CD4-positive, CD25-positive, alpha-beta regulatory T cell (primary cell): ENCODE measurements around the gene ARRDC3. TPM values are rescaled to one million over a fixed set of nuclear protein-coding genes. Genes with fewer than 3 reads are reported as not detected.
"Not testable (repeated sequence)": the region's sequence is repeated elsewhere in the genome, so short reads cannot be mapped to it uniquely, and the experiment has no call there.

ENCODE experiments used
- ATAC-seq, 2 donors: fragments of 150-1000 bp; cut with Tn5 transposase; one replicate each; pipeline ENCODE4 v1.10.0; 2021; ENCODE audit warnings: low read depth in 2 of 2, moderate number of reproducible peaks in 2 of 2, moderate library complexity in 1 of 2
- DNase-seq, 3 donors: peaks; one replicate each; pipeline versions ENCODE4 v3.0.0 to v3.0.0-alpha.2; 2012 to 2022; ENCODE audit warnings: mixed read lengths in 1 of 3
- H3K27ac ChIP-seq: one replicate; pipeline ENCODE4 v1.7.0; 2013; ENCODE audit warnings: mild to moderate bottlenecking, low read length; ENCODE audit not compliant: insufficient read depth, poor library complexity, severe bottlenecking
- H3K27me3 ChIP-seq: one replicate; pipeline ENCODE4 v1.7.0; 2013; ENCODE audit warnings: low read length; ENCODE audit not compliant: control insufficient read depth, insufficient read depth
- H3K36me3 ChIP-seq: one replicate; pipeline ENCODE4 v1.7.0; 2013; ENCODE audit warnings: mild to moderate bottlenecking, low read length, moderate library complexity; ENCODE audit not compliant: control insufficient read depth, insufficient read depth
- H3K4me1 ChIP-seq: 2 replicates; pipeline ENCODE4 v1.7.0; 2013; ENCODE audit warnings: mild to moderate bottlenecking, low read length; ENCODE audit not compliant: insufficient read depth, control insufficient read depth, poor library complexity, severe bottlenecking
- H3K4me3 ChIP-seq: one replicate; pipeline ENCODE4 v1.7.0; 2013; ENCODE audit warnings: low read depth, mild to moderate bottlenecking, low read length, moderate library complexity
- H3K9me3 ChIP-seq, 2 experiments: 1 replicate in 1 of 2; 2 replicates in 1 of 2; pipeline ENCODE4 v1.7.0; 2013; ENCODE audit warnings: low read length in 2 of 2, mild to moderate bottlenecking in 1 of 2, moderate library complexity in 1 of 2; ENCODE audit not compliant: control insufficient read depth in 2 of 2
- H3K27ac Mint-ChIP-seq, 3 donors: one replicate each; pipeline ENCODE4 v1.8.0; 2020 to 2022; ENCODE audit warnings: mild to moderate bottlenecking in 3 of 3, mixed read lengths in 3 of 3, moderate library complexity in 2 of 3
- H3K27me3 Mint-ChIP-seq: one replicate; pipeline ENCODE4 v1.8.0; 2022; ENCODE audit warnings: mild to moderate bottlenecking, mixed read lengths
- H3K36me3 Mint-ChIP-seq: one replicate; pipeline ENCODE4 v1.8.0; 2020; ENCODE audit warnings: mixed read lengths
- H3K4me1 Mint-ChIP-seq, 4 donors: one replicate each; pipeline ENCODE4 v1.8.0; 2020 to 2022; ENCODE audit warnings: mixed read lengths in 4 of 4, mild to moderate bottlenecking in 1 of 4
- H3K4me3 Mint-ChIP-seq, 4 donors: one replicate each; pipeline ENCODE4 v1.8.0; 2020 to 2022; ENCODE audit warnings: mild to moderate bottlenecking in 4 of 4, mixed read lengths in 4 of 4, moderate library complexity in 3 of 4
- H3K9me3 Mint-ChIP-seq, 7 donors: one replicate each; pipeline ENCODE4 v1.8.0; 2020 to 2022; ENCODE audit warnings: mixed read lengths in 7 of 7, mild to moderate bottlenecking in 3 of 7, moderate library complexity in 2 of 7
- polyA plus RNA-seq, 4 donors: library from polyadenylated mRNA; unstranded; fragments of 300-500 nt; fragmentation: Illumina TruSeq; gene quantifications; one replicate each; pipeline ENCODE4 v1.2.3, GENCODE V29; 2021
- total RNA-seq: library from RNA; stranded (reverse); gene quantifications from one replicate; pipeline ENCODE4 v1.2.3, GENCODE V29; 2022

ARRDC3 gene
- total and polyA plus RNA-seq, 5 donors from 2014 or later, result 102 to 228 (median 187) TPM

- Mint-ChIP-seq H3K4me3 (no peak overlapping the region), H3K9me3 (no peaks in the 10 kb centered on the region), H3K27ac (peak overlapping the region in 1 of 3 donors; percentile 35), H3K4me1 (peaks cover 0 to 6% (median under 1%) of the 10 kb centered on the region in 4 donors), H3K27me3 (no peaks in the 10 kb centered on the region), H3K36me3 (no peaks in the 10 kb centered on the region)
- Histone ChIP-seq H3K36me3 (no peaks in the 10 kb centered on the region), H3K27ac (no peak overlapping the region), H3K4me1 (no peaks in the 10 kb centered on the region), H3K4me3 (no peak overlapping the region), H3K9me3 (no peaks in the 10 kb centered on the region), H3K27me3 (no peaks in the 10 kb centered on the region)
- ATAC-seq, result no peak
- DNase-seq, result peak in 1 of 3 donors; percentile 13
Measured at GRCh38 chr5:91397791-91398190, 14.7 kb upstream of the ARRDC3 start.

- H3K27ac ChIP-seq, result no peak overlapping the region
- H3K9me3 ChIP-seq, result no peaks in the 10 kb centered on the region
- peak in 1 of 2 donors; percentile 11 for ATAC-seq
- no peak overlapping the region for H3K4me3 ChIP-seq
- H3K27me3 Mint-ChIP-seq, result no peaks in the 10 kb centered on the region
- no peak overlapping the region for H3K4me3 Mint-ChIP-seq
- H3K4me1 ChIP-seq, result no peaks in the 10 kb centered on the region
- H3K36me3 ChIP-seq, result no peaks in the 10 kb centered on the region
- H3K9me3 Mint-ChIP-seq, result peaks cover 0 to 4% (median 0%) of the 10 kb centered on the region in 7 donors
- peak in 1 of 3 donors; percentile 85 for DNase-seq
- no peaks in the 10 kb centered on the region for H3K27me3 ChIP-seq
- H3K4me1 Mint-ChIP-seq, result no peaks in the 10 kb centered on the region
- peaks cover 3% of the 10 kb centered on the region for H3K36me3 Mint-ChIP-seq
- H3K27ac Mint-ChIP-seq, result no peak overlapping the region
Measured at GRCh38 chr5:91390268-91390667, 7.2 kb upstream of the ARRDC3 start.

DNA sequence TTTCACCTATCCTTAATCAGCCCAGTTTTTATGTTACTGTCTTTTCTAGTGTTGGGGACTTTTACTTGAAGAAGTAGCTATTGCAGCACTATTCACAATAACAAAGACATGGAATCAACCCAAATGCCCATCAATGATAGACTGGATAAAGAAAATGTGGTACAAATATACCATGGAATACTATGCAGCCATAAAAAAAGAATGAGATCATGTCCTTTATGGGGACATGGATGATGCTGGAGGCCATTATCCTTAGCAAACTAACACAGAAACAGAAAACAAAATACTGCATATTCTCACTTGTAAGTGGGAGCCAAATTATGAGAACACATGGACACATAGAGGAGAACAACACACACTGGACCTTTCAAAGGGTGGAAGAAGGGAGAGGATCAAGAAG lies 6.4 kb upstream of the ARRDC3 start:
- H3K27me3 ChIP-seq, DNase-seq, H3K9me3 ChIP-seq, ATAC-seq, H3K9me3 Mint-ChIP-seq, H3K27ac ChIP-seq, H3K4me1 Mint-ChIP-seq, H3K27me3 Mint-ChIP-seq, H3K4me3 ChIP-seq, H3K4me3 Mint-ChIP-seq, H3K4me1 ChIP-seq, H3K36me3 ChIP-seq, H3K36me3 Mint-ChIP-seq: not testable (repeated sequence)
- H3K27ac Mint-ChIP-seq, result peak overlapping the region in 1 of 3 donors; percentile 73

GRCh38 chr5:91388362-91388761 lies 5.2 kb upstream of the ARRDC3 start:
- Histone ChIP-seq H3K9me3 (no peaks in the 10 kb centered on the region), H3K27ac (no peak overlapping the region), H3K4me1 (peaks cover 14% of the 10 kb centered on the region), H3K27me3 (no peaks in the 10 kb centered on the region), H3K4me3 (no peak overlapping the region), H3K36me3 (no peaks in the 10 kb centered on the region)
- H3K27me3 Mint-ChIP-seq, result no peaks in the 10 kb centered on the region
- ATAC-seq (no peak), DNase-seq (no peak)
- no peak overlapping the region for H3K27ac Mint-ChIP-seq
- no peak overlapping the region for H3K4me3 Mint-ChIP-seq
- H3K9me3 Mint-ChIP-seq, result peaks cover 0 to 4% (median 0%) of the 10 kb centered on the region in 7 donors
- H3K36me3 Mint-ChIP-seq, result peaks cover 3% of the 10 kb centered on the region
- peaks cover 7 to 17% (median 12%) of the 10 kb centered on the region in 4 donors for H3K4me1 Mint-ChIP-seq

DNA sequence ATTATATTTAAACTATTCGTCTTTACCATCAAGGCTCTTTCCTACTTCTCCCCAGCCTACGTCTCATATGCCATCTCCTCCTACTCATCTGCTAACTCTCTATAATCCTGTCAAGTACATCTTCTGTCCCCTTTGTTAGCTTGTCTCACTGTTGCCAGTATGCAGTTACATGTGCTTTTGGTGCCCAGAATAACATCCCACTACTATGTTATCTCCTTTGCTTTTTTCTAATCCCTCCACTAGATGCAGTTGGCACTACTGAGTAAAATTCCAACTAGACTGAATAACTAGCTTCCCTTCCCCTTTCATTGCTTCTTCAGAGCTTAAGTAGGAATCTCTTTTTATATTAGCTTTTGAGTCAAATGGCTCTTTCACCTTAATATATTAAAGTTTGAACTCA lies 3.0 kb upstream of the ARRDC3 start:
- no peaks in the 10 kb centered on the region for H3K27me3 Mint-ChIP-seq
- Histone ChIP-seq H3K27ac (no peak overlapping the region), H3K9me3 (no peaks in the 10 kb centered on the region), H3K27me3 (no peaks in the 10 kb centered on the region), H3K36me3 (no peaks in the 10 kb centered on the region), H3K4me1 (peaks cover 14% of the 10 kb centered on the region), H3K4me3 (no peak overlapping the region)
- no peak overlapping the region for H3K27ac Mint-ChIP-seq
- H3K9me3 Mint-ChIP-seq, result peaks cover 0 to 4% (median 0%) of the 10 kb centered on the region in 7 donors
- DNase-seq (no peak), ATAC-seq (no peak)
- H3K36me3 Mint-ChIP-seq, result peaks cover 9% of the 10 kb centered on the region
- peak overlapping the region in 2 of 4 donors; percentile 3 to 44 for H3K4me3 Mint-ChIP-seq
- H3K4me1 Mint-ChIP-seq, result peaks cover 7 to 18% (median 12%) of the 10 kb centered on the region in 4 donors

DNA sequence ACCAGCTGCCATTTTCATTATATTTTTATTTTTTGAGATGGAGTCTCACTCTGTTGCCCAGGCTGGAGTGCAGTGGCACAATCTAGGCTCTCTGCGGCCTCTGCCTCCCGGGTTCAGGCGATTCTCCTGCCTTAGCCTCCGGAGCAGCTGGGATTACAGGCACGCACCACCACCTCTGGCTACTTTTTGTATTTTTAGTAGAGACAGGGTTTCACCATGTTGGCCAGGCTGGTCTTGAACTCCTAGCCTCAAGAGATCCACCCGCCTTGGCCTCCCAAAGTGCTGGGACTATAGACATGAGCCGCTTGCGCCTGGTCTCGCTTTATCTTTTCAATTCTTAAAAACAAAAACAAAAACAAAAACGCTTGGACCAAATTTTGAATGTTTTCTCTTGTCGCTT lies 2.5 kb upstream of the ARRDC3 start:
- H3K27me3 ChIP-seq, H3K9me3 Mint-ChIP-seq, H3K36me3 ChIP-seq, H3K36me3 Mint-ChIP-seq, H3K9me3 ChIP-seq, H3K27ac ChIP-seq, ATAC-seq, H3K27me3 Mint-ChIP-seq, H3K4me3 ChIP-seq, DNase-seq, H3K27ac Mint-ChIP-seq: not testable (repeated sequence)
- Mint-ChIP-seq H3K4me3 (peak overlapping the region in 1 of 4 donors; percentile 3), H3K4me1 (peaks cover 7 to 18% (median 12%) of the 10 kb centered on the region in 4 donors)
- H3K4me1 ChIP-seq, result peaks cover 14% of the 10 kb centered on the region

- peaks cover 9 to 19% (median 13%) of the 10 kb centered on the region in 4 donors for H3K4me1 Mint-ChIP-seq
- peak overlapping the region in 2 of 3 donors; percentile 100 for H3K27ac Mint-ChIP-seq
- Histone ChIP-seq H3K9me3 (no peaks in the 10 kb centered on the region), H3K27me3 (no peaks in the 10 kb centered on the region), H3K27ac (peak overlapping the region; percentile 100), H3K4me3 (peak overlapping the region; percentile 99), H3K4me1 (peaks cover 14% of the 10 kb centered on the region), H3K36me3 (no peaks in the 10 kb centered on the region)
- H3K4me3 Mint-ChIP-seq, result peak overlapping the region; percentile 94 to 99 (median 96)
- peaks cover 0 to 4% (median 0%) of the 10 kb centered on the region in 7 donors for H3K9me3 Mint-ChIP-seq
- H3K27me3 Mint-ChIP-seq, result peaks cover under 1% of the 10 kb centered on the region
- H3K36me3 Mint-ChIP-seq, result peaks cover 10% of the 10 kb centered on the region
- DNase-seq, result peak; percentile 48 to 92 (median 84)
- peak in 1 of 2 donors; percentile 6 for ATAC-seq
Measured at GRCh38 chr5:91384671-91385430, 1.7 kb upstream of the ARRDC3 start.

DNA sequence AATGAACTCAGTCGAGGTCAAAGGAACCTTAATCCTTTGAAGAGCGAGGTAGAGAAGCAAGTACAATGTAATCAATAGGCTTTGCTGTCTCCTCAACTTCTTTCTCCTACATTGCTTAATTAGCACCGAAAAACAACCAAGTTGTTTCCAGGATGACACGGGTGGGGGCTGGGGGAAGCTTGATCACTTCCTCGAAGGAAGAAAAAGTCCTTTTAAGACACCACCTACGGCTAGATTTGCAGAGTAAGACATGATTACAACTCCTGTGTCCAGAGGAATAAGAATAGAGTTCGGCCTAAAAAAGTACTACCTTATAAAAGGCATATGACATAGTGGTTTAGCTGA lies 811 bp upstream of the ARRDC3 start:
- Mint-ChIP-seq H3K4me1 (peaks cover 12 to 23% (median 16%) of the 10 kb centered on the region in 4 donors), H3K4me3 (peak overlapping the region; percentile 94 to 99 (median 96)), H3K27ac (peak overlapping the region; percentile 99 to 100 (median 100)), H3K9me3 (no peaks in the 10 kb centered on the region), H3K36me3 (peaks cover 12% of the 10 kb centered on the region), H3K27me3 (peaks cover 4% of the 10 kb centered on the region)
- Histone ChIP-seq H3K4me3 (peak overlapping the region; percentile 99), H3K9me3 (no peaks in the 10 kb centered on the region), H3K4me1 (peaks cover 21% of the 10 kb centered on the region), H3K27ac (peak overlapping the region; percentile 100), H3K36me3 (no peaks in the 10 kb centered on the region), H3K27me3 (no peaks in the 10 kb centered on the region)
- no peak for ATAC-seq
- DNase-seq, result peak in 1 of 3 donors; percentile 53
